GM21786 (cell line): ENCODE results near the gene GFRA4.
A peak's percentile ranks its signal among the peaks of the same experiment; 100 is the strongest.

Experiments used
- ATAC-seq: cut with Tn5 transposase; IDR thresholded peaks from one replicate; pipeline ENCODE4 v1.9.1; 2021; ENCODE audit not compliant: unreplicated experiment

Gene GFRA4

GRCh38 chr20:3674447-3674846 is 11.2 kb upstream of the GFRA4 start:
- ATAC-seq: no peak

- no peak for ATAC-seq
These were observed 10.2 kb upstream of the GFRA4 start for GRCh38 chr20:3673221-3674070.

GRCh38 chr20:3672547-3673171 is 9.5 kb upstream of the GFRA4 start:
- no peak for ATAC-seq

- ATAC-seq: no peak
These were observed 8.9 kb upstream of the GFRA4 start for GRCh38 chr20:3671986-3672546.

GRCh38 chr20:3670945-3671344 is 7.7 kb upstream of the GFRA4 start:
- no peak for ATAC-seq

- no peak for ATAC-seq
These were observed 7.3 kb upstream of the GFRA4 start for GRCh38 chr20:3670511-3670910.

- ATAC-seq: no peak
These were observed 6.6 kb upstream of the GFRA4 start for GRCh38 chr20:3669710-3670367.

GRCh38 chr20:3667434-3668037 is 4.3 kb upstream of the GFRA4 start:
- ATAC-seq: no peak

GRCh38 chr20:3663858-3664257 is 659 bp upstream of the GFRA4 start:
- ATAC-seq: no peak

- no peak for ATAC-seq
These were observed 1.2 kb downstream of the GFRA4 start for GRCh38 chr20:3661814-3662665.

GRCh38 chr20:3661060-3661813 is 2.0 kb downstream of the GFRA4 start:
- no peak for ATAC-seq

- ATAC-seq: no peak
These were observed 2.7 kb downstream of the GFRA4 start for GRCh38 chr20:3660262-3661059.

- no peak for ATAC-seq
These were observed 3.5 kb downstream of the GFRA4 start for GRCh38 chr20:3659492-3660261.

GRCh38 chr20:3658716-3659491 is 4.3 kb downstream of the GFRA4 start:
- peak; percentile 92 for ATAC-seq

GRCh38 chr20:3658019-3658715 is 5.0 kb downstream of the GFRA4 start:
- no peak for ATAC-seq

- no peak for ATAC-seq
These were observed 8.1 kb downstream of the GFRA4 start for GRCh38 chr20:3655131-3655405.
